Measurements from ENCODE around the gene CDH7.

CDH7 gene

GRCh38 chr18:65938592-65939372, 188.0 kb downstream of the CDH7 start:
- Histone ChIP-seq H3K27me3 (ENCODE audit: control insufficient read depth, insufficient read depth, low read length) (no peaks in the 10 kb centered on the region), H3K27ac (ENCODE audit: low read depth, low read length) (no peak overlapping the region), H3K36me3 (ENCODE audit: control insufficient read depth, insufficient read depth, low read length) (no peaks in the 10 kb centered on the region)

More at GRCh38 chr18:65938592-65939372, 188.0 kb downstream of the CDH7 start:
- no peaks in the 10 kb centered on the region for H3K4me1 ChIP-seq (ENCODE audit: control insufficient read depth, insufficient read depth, low read length)
- H3K4me3 ChIP-seq (ENCODE audit: low read length) = no peak overlapping the region
- H3K9ac ChIP-seq (ENCODE audit: low read length) = no peak overlapping the region

Data from rectal smooth muscle tissue (tissue), 1 donor.